GM18861 (cell line): ENCODE results near the gene OR51B6.
"Not testable (repeated sequence)": the region's sequence is repeated elsewhere in the genome, so short reads cannot be mapped to it uniquely, and the experiment has no call there.

ENCODE experiments used
- ATAC-seq: cut with Tn5 transposase; IDR thresholded peaks from one replicate; pipeline ENCODE4 v1.9.1; 2021; ENCODE audit not compliant: unreplicated experiment

The OR51B6 gene

GRCh38 chr11:5364214-5364613 lies 12.9 kb downstream of the OR51B6 start:
- ATAC-seq: no peak

GRCh38 chr11:5366365-5366764 lies 15.1 kb downstream of the OR51B6 start:
- ATAC-seq: not testable (repeated sequence)

- no peak for ATAC-seq
Observed at GRCh38 chr11:5366856-5367255, 15.5 kb downstream of the OR51B6 start.

GRCh38 chr11:5367448-5368074 lies 16.3 kb downstream of the OR51B6 start:
- ATAC-seq: peak; percentile 34

- ATAC-seq: peak; percentile 41
Observed at GRCh38 chr11:5368502-5369043, 17.3 kb downstream of the OR51B6 start.

DNA sequence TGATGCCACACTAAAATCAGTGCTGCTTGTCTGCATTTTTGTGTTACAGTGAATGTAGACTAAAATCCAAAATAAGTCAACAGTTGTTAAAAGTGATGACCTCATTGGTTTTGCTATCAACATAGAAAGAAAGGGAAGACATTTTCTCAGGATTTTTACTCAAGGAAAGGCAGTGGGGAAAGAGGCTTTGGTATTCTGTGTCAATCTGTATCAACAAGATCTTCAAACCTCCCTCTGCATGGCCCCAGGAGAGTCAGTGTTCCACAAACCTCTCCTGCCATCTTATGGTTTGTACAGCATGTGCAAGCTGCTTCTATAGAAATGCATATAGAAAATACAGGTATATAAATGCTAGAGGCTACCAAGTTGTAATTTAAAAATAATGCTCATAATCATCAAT lies 18.5 kb downstream of the OR51B6 start:
- ATAC-seq: peak; percentile 59

DNA sequence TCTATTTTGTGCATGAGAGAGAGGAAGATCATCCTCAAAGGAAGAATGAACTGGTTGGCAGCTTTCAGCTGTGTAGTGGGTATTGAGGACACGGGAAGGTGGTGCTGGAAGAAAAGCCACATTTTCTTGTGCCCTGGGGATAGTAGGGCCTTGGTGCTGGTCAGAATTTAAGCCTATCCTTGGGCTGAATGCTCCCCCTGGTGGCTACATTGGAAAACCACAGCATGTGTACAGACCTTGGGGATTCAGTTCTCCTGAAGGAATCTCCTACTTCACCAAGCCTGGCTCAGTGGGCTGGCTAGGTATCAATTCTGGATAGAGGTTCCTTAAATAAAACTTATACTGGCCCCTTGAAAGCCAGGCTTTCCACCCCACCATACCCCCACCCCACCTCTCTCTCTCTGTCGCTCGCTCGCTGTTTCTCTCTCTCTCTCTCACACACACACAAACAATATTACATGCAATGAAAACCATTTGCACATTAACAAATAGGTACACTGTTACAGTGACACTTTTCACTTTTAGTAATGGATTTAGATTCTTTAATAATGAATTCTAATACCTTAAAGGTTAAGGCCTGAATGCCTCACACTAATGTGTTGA lies 29.5 kb downstream of the OR51B6 start:
- peak; percentile 94 for ATAC-seq

- no peak for ATAC-seq
Observed at GRCh38 chr11:5383576-5383975, 32.3 kb downstream of the OR51B6 start, which contains the start of gene OR51M1. OR51M1 (plus strand) TSS chr11:5383812; CDS start chr11:5389399, 5,587 bp downstream.

DNA sequence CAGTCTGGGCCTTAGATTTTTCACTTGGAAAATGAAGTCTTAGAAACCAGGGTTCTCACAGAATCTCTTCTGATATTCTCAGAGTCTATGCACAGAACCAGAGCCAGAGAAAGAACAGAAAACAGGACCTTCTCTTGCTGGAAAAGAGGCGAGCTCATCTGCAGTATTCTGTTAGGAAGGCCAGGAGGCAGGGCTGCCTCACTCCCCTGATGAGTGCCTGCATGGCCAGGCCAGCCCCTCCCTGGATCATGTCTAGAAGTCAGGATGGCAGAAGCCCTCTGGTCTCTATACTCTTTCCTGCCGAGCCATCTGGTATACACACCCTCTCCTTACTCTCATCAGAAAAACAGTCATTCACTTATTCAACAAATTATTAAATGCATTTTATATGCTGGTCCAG lies 33.0 kb downstream of the OR51B6 start:
- no peak for ATAC-seq

DNA sequence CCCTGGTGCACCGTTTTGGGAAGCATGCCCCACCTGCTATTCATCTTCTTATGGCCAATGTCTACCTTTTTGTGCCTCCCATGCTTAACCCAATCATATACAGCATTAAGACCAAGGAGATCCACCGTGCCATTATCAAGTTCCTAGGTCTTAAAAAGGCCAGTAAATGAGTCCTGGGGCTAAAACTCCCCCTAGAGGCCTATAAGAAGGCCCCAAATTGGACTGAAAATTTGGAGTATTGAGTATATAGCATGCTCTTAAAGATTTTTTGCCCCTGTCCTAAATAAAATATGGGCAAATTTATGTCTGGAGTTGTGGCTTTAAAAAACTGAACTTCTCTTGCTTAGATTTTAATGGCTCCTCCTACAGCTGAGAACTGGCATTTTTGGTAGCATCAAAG lies 38.9 kb downstream of the OR51B6 start:
- no peak for ATAC-seq

- ATAC-seq: no peak
Observed at GRCh38 chr11:5394091-5394490, 42.8 kb downstream of the OR51B6 start.

DNA sequence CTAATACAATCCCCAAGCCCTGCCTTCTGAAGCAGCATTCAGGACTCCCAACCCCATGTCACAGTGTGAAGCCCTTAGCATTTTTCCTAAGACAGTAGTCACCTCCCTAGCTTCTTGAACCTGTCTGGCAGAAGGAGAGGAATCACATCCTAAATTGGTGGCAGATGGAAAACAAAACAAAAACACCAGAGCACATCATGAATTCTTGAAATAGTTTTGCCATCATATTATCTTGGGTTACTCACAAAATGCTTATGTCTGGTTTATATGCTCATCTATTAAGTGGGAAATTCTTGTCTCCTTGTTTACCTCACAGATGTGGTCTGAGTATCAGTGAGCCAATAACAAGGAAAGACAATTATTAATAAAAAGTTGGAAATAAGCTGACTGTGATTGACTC lies 47.6 kb downstream of the OR51B6 start:
- no peak for ATAC-seq
